Body of pancreas (tissue), 4 donors: ENCODE measurements around the gene CCDC110. TPM values are rescaled to one million over a fixed set of nuclear protein-coding genes. Genes with fewer than 3 reads are reported as not detected.

Source experiments
- ATAC-seq: fragments of 150-250 bp; one replicate; pipeline ENCODE4 v1.9.1; 2016
- DNase-seq, 4 donors: peaks; one replicate each; pipeline ENCODE4 v3.0.0-alpha.2; 2019
- H3K27ac ChIP-seq, 4 donors: fragments of 200-600 bp; sonication (generic); 1 replicate in 3 of 4; 2 replicates in 1 of 4; pipeline versions ENCODE4 v1.5.1 to v1.6.1; 2016 to 2019; ENCODE audit warnings: mild to moderate bottlenecking in 1 of 4, mixed read lengths in 1 of 4, moderate library complexity in 1 of 4
- H3K27me3 ChIP-seq, 2 donors: fragments of 200-600 bp; sonication (generic); one replicate each; pipeline ENCODE4 v1.6.0; 2016; ENCODE audit warnings: mild to moderate bottlenecking in 1 of 2
- H3K36me3 ChIP-seq, 2 donors: fragments of 200-600 bp; sonication (generic); replicated peaks in 1 of 2; 2 replicates each; pipeline ENCODE4 v1.5.1; 2016; ENCODE audit warnings: low read depth in 2 of 2; ENCODE audit not compliant: insufficient read depth in 1 of 2
- H3K4me1 ChIP-seq: fragments of 200-600 bp; sonication (generic); one replicate; pipeline ENCODE4 v1.6.0; 2016
- H3K4me3 ChIP-seq, 2 donors: fragments of 200-600 bp; sonication (generic); 1 replicate in 1 of 2; 2 replicates in 1 of 2; pipeline ENCODE4 v1.5.1; 2016 to 2019
- H3K9me3 ChIP-seq, 3 donors: fragments of 200-600 bp; sonication (generic); 1 replicate in 2 of 3; 2 replicates in 1 of 3; pipeline ENCODE4 v1.5.1; 2016
- CTCF ChIP-seq, 7 experiments: fragments of 450-650 bp in 4 of 7; fragments of 200-600 bp in 3 of 7; sonication (generic) in 3 of 7; IDR thresholded peaks; one replicate each; pipeline ENCODE4 v1.5.1; 2016 to 2019; ENCODE audit warnings: antibody characterized with exemption in 7 of 7
- POLR2A ChIP-seq, 3 donors: fragments of 450-650 bp; IDR thresholded peaks; one replicate each; pipeline ENCODE4 v1.6.1; 2016; ENCODE audit warnings: antibody characterized with exemption in 3 of 3, mild to moderate bottlenecking in 2 of 3
- WGBS, 2 donors: methylation state at CpG; one replicate each; pipeline ENCODE4 v1.1.5; 2017; 5-methylcytosine and 5-hydroxymethylcytosine counted together
- intact Hi-C: fragments of 100-400 bp; cut with DNase I; formaldehyde crosslinking; loops from one replicate; pipeline ENCODE4 v1.15.1; 2023
- total RNA-seq, 2 donors: library from RNA; depleted of rRNA; stranded (reverse); fragments of >200 nt; gene quantifications; one replicate each; pipeline ENCODE4 v1.1.0, GENCODE V29; 2016

The CCDC110 gene
- total RNA-seq, 2 donors from 2014 or later = 15.3 to 20.1 TPM

- WGBS, 2 donors = 8 to 9% methylated on average over 12 to 13 of the region's 13 CpGs
- no peak for DNase-seq
Measured at GRCh38 chr4:185424905-185425646, 46.5 kb downstream of the CCDC110 start.

GRCh38 chr4:185421366-185422124, 50.0 kb downstream of the CCDC110 start:
- H3K27ac ChIP-seq = no peak overlapping the region
- no peaks in the 10 kb centered on the region for H3K27me3 ChIP-seq
- TF ChIP-seq POLR2A (IDR thresholded peaks at IDR 0.05) (no peak), CTCF (IDR thresholded peaks at IDR 0.05) (no peak)
- H3K36me3 ChIP-seq = no peaks in the 10 kb centered on the region
- no peak overlapping the region for H3K4me3 ChIP-seq
- ATAC-seq (no peak), DNase-seq (no peak)
- WGBS, 2 donors = 87 to 92% methylated on average over 2 of the region's 2 CpGs
- intact Hi-C loops = no loop called here
- peaks cover 21% of the 10 kb centered on the region for H3K4me1 ChIP-seq
- H3K9me3 ChIP-seq = no peaks in the 10 kb centered on the region

More at GRCh38 chr4:185424905-185425646, 46.5 kb downstream of the CCDC110 start:
- Histone ChIP-seq H3K27me3 (no peaks in the 10 kb centered on the region), H3K4me3 (peak overlapping the region; percentile 26 to 87), H3K27ac (peak overlapping the region; percentile 96 to 98 (median 96)), H3K36me3 (no peaks in the 10 kb centered on the region), H3K4me1 (peaks cover 21% of the 10 kb centered on the region), H3K9me3 (no peaks in the 10 kb centered on the region)
- peak; percentile 38 for ATAC-seq
- intact Hi-C loops = no loop called here
- TF ChIP-seq CTCF (IDR thresholded peaks at IDR 0.05) (no peak), POLR2A (IDR thresholded peaks at IDR 0.05) (no peak)

DNA sequence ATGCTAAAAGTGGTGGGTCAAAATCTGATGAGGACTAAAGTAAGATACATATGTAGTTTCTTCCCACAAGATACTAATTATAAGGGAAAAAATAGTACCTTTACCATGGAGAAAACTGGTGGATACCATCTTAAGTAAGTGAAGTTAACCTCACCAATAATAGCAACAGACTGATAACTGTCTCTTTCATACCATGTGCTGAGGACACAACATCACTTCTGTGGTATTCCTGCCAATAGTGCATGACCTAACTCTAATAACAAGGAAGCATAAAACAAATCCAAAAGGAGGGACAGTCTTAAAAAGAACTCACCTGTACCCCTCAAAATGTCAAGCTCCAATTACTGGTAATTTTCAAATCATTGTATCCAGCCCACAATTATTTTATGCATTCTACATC, 54.6 kb downstream of the CCDC110 start:
- no peak for DNase-seq
- intact Hi-C loops = no loop called here
- TF ChIP-seq POLR2A (IDR thresholded peaks at IDR 0.05) (no peak), CTCF (IDR thresholded peaks at IDR 0.05) (no peak)
- no peak overlapping the region for H3K4me3 ChIP-seq
- no peaks in the 10 kb centered on the region for H3K27me3 ChIP-seq
- no peaks in the 10 kb centered on the region for H3K9me3 ChIP-seq
- H3K27ac ChIP-seq = no peak overlapping the region
- ATAC-seq = no peak
- H3K4me1 ChIP-seq = peaks cover 3% of the 10 kb centered on the region
- H3K36me3 ChIP-seq = peaks cover 0 to 3% of the 10 kb centered on the region in 2 donors

- no peak for DNase-seq
- 86 to 95% methylated on average over 5 of the region's 5 CpGs for WGBS, 2 donors
- ATAC-seq = no peak
- Histone ChIP-seq H3K36me3 (peaks cover 0 to 7% of the 10 kb centered on the region in 2 donors), H3K27me3 (no peaks in the 10 kb centered on the region), H3K27ac (no peak overlapping the region), H3K9me3 (no peaks in the 10 kb centered on the region), H3K4me1 (peaks cover 3% of the 10 kb centered on the region), H3K4me3 (no peak overlapping the region)
- intact Hi-C loops = no loop called here
- TF ChIP-seq POLR2A (IDR thresholded peaks at IDR 0.05) (no peak), CTCF (IDR thresholded peaks at IDR 0.05) (no peak)
Measured at GRCh38 chr4:185412412-185412811, 59.1 kb downstream of the CCDC110 start.
